Epithelial cell of alveolus of lung (primary cell): ENCODE results near the gene TTPAL. TPM values are rescaled to one million over a fixed set of nuclear protein-coding genes. Genes with fewer than 3 reads are reported as not detected.

ENCODE experiments used
- total RNA-seq: library from RNA; depleted of rRNA; stranded (reverse); fragments of >200 nt; gene quantifications from 2 replicates; pipeline ENCODE4 v1.2.1, GENCODE V29; 2015

The TTPAL gene, protein sequence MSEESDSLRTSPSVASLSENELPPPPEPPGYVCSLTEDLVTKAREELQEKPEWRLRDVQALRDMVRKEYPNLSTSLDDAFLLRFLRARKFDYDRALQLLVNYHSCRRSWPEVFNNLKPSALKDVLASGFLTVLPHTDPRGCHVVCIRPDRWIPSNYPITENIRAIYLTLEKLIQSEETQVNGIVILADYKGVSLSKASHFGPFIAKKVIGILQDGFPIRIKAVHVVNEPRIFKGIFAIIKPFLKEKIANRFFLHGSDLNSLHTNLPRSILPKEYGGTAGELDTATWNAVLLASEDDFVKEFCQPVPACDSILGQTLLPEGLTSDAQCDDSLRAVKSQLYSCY
- 13.1 and 13.9 TPM in 2 replicates for total RNA-seq

DNA sequence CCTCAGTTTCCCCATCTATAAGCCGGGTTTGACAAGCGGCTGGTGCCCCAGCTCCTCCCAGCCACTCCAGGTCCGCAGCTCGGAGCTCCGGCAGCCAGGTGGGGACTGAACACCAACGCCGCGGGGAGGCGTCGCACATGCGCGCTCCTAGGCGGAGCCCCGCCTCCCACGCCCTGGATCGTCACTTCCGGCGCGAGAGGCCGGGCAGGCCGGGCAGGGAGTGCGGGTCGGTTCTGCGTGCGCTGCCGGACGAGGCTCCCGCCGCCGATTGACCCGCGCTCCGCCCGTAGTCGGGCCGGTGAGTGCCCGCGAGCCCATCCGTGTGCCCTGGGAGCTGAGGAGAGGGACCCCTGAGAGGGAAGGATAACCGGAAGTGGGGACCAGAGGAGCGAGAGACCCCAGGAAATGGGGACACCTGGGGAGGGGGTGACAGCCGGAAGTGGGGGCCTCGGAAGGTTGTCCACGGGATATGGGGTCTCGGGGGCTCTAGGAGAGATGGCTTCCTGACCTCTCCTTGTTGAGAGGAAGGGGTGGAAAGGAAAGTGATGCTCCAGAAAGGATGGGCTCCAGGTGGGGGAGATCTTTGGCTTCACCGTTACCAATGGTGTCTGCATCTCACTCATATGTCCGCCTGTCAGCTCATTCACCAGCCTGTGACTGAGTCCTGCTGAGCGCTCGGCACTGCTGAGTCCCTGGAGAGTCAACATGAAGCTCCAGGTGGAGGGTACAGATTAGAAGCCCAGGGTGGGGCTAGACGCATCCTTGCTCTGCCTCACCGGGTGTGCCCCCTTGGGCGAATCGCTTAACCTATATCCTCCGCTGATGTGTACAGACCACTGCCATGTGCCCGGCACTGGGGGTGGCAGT lies at the start of gene TTPAL:
Gene TTPAL (plus strand): TSS at position 181 of the 867 bp plus-strand sequence. CDS start 4,126 bp downstream, outside the sequence.

DNA sequence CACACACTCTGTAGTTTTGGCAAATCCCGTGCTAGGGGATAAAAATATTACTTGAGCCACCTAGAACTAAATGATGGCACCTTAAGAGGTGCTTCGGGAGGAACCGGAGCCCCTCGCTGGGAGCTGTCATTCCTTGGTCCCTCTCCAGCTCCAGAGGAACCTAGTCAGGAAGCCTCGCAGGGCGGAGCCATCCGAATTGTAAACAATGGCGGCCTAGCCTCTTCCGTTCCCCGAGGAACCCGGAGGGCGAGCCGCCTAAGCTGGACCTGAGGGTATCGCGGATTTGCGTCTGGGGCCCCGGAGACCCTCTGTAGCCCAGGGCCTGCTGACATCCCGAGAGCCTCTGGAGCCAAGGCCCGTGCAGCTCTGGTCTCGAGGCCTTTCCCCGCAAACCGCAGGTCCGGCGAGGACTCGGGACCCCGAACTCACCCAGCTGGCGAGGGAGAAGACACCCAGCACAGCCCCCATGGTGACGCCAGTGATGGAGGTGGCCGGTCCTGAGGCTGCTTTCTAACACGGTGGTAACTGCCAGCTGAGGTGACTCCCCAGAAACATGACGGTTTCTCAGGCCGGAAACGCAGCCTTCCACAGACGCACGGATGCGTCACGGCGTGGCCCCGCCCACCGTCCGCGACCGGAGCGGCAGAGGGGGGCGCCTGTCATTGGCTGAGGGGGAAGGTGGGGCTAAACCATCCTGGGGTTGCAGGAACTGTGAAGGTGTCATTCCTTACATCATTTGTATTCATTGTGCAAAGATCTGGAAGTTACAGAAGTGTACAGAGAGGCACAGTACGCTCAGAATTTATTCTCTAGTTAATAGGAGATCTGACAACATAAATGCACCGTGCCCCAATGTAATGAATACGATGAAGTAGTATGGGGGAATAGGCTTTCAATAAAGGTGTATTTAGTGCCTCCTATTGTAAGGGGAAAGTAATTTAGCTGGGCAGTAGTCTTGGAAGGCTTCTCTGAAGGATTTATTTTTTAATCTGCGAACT lies 46.1 kb downstream of the TTPAL start, which contains the start of gene SERINC3:
Gene SERINC3 (minus strand): TSS at position 587 of the 998 bp plus-strand sequence. CDS start 119 bp downstream, at position 468.

Other genes starting within 250 kb of the TTPAL start
- not detected in 2 replicates for gene GDAP1L1, start 228.6 kb upstream of the TTPAL start, total RNA-seq
- gene FITM2, start 164.7 kb upstream of the TTPAL start, total RNA-seq = 3.6 and 6.4 TPM in 2 replicates
- not detected in 2 replicates for gene R3HDML, start 138.8 kb upstream of the TTPAL start, total RNA-seq
- gene HNF4A, start 120.2 kb upstream of the TTPAL start, total RNA-seq = not detected in 2 replicates
- 74.5 and 93.3 TPM in 2 replicates for gene SERINC3, start 46.2 kb downstream of the TTPAL start, total RNA-seq
- gene PKIG, start 106.7 kb downstream of the TTPAL start, total RNA-seq = 65.7 and 68.3 TPM in 2 replicates
- 5.7 and 9.6 TPM in 2 replicates for gene ADA, start 175.8 kb downstream of the TTPAL start, total RNA-seq
- 5.0 TPM in 1 of 2 replicates, not detected in the other for gene CCN5, start 239.5 kb downstream of the TTPAL start, total RNA-seq